Stromal cell of bone marrow (primary cell): ENCODE results near the gene PROSER2.
"Not testable (repeated sequence)": the region's sequence is repeated elsewhere in the genome, so short reads cannot be mapped to it uniquely, and the experiment has no call there.

Experiments
- DNase-seq: peaks from one replicate; pipeline ENCODE4 v3.0.0-alpha.2; 2012; ENCODE audit warnings: low read depth

Gene PROSER2

DNA sequence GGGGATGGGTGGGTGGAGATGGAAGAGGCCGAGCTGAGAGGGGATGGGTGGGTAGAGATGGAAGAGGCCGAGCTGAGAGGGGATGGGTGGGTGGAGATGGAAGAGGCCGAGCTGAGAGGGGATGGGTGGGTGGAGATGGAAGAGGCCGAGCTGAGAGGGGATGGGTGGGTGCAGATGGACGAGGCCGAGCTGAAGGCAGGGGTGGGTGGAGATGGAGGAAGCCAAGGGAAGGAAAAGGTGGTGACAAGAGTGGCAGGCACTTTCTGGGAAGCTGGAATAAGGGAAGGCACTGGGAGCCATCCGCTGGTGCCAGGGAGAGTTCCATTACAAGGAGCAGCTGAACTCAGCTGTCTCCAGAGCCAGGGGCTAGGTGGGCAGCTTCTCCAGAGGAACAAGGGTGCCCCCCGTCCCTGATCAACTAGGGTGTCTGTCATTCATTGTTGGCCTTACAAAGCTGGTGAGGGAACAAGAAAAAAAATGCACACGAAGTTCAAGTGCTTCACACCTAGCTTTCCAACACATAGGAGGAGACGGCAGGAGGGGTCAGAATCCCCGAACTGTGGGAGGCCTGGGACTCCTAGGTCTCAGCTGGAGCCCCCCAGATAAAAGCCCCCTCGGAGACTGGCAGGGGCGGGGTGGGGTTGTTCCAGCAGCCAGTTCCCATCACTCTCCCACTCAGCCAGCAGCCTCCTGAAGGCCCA is 62.4 kb downstream of the PROSER2 start:
- DNase-seq: no peak

DNA sequence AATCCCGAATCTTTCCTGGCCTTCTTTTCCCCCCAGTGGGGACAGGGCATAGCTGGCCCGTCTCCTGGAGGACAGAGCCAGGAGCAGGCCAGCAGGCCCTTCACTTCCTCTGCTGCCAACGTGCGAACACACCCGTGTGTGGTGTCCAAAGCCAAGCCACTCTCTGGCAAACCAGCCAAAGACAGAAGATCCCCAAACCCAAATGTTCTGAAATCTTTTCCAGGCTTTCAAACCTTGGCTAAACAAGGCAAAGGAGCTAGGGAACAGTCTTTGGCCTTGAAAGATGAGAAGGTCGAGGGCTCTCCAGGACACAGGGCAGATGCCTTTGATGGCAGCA is 63.0 kb downstream of the PROSER2 start:
- DNase-seq: no peak

GRCh38 chr10:11886851-11887250 is 63.7 kb downstream of the PROSER2 start:
- DNase-seq: no peak

GRCh38 chr10:11887381-11888227 is 64.4 kb downstream of the PROSER2 start:
- no peak for DNase-seq

- not testable (repeated sequence) for DNase-seq
These were observed 66.1 kb downstream of the PROSER2 start for GRCh38 chr10:11889263-11889662.

- DNase-seq: no peak
These were observed 68.8 kb downstream of the PROSER2 start for GRCh38 chr10:11891776-11892486.

DNA sequence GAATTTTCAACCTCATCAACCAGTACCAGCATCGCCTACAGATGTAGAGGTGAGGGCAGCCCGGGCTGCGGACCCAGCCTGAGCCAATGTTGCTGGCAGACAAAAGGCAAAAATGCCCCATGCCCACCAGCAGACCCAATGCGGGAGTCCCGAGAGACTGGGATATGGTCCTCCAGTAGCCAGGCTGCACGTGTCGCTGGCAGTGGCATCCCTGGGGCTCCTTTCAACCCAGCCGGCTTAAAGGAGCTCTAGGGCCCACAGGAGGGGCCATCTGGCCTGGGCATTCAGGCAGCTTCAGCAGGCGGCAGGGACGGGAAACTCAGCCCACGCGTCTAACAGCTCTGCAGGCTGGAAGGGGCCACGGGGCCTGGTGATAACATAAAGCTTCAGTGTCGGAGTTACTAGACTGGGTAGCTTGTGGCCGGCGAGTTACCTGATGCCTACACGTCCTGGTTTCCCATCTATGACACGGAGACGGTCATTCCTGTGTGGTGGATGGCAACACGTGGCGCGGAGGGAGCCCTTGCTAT is 70.7 kb downstream of the PROSER2 start:
- DNase-seq: no peak

DNA sequence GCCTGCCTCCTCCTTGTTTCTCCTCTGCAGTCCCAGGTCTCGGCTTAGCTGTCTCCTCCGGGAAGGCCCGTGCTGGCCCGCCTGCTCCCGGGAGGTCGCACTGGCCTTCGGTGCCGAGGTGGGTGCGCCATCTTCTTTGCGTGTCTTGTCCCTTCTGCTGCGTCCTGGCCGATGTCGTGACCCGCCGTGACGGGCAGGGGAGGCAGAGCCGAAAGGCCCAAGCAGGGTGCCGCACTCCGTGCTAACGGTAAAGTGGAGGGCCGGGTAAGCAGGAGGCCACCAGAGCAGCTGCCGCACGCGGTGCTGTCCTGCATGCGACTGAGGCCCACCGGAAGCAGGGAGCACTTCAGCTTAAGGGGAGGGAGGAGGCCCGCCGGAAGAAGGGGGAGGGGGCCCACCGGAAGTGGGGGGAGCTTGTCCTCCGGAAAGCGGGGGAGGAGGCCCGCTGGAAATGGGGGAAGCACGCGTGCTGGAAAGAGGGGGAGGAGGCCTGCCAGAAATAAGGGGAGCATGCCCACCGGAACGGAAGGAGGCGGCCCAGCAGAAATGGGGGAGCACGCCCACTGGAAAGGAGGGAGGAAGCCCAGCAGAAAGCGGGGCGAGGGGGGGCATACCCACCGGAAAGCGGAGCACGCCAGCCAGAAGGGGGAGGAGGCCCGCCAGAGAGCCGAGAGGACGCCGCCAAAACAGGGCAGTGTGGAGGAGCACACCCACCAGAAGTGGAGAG is 71.4 kb downstream of the PROSER2 start:
- DNase-seq: no peak

GRCh38 chr10:11895108-11895466 is 71.9 kb downstream of the PROSER2 start:
- no peak for DNase-seq

DNA sequence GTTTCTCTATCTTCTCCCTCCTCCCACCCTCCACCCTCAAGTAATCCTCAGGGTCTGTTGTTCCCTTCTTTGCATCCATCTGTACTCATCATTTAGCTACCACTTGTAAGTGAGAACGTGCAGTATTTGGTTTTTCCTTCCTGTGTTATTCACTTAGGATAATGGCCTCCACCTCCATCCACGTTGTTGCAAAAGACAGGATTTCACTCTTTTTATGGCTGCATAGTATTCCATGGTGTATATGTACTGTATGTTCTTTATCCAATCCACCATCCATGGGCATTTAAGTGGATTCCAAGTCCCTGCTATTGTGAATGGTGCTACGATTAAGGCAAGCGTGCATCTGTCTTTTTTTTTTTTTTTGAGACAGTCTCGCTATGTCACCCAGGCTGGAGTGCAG is 72.4 kb downstream of the PROSER2 start:
- no peak for DNase-seq

DNA sequence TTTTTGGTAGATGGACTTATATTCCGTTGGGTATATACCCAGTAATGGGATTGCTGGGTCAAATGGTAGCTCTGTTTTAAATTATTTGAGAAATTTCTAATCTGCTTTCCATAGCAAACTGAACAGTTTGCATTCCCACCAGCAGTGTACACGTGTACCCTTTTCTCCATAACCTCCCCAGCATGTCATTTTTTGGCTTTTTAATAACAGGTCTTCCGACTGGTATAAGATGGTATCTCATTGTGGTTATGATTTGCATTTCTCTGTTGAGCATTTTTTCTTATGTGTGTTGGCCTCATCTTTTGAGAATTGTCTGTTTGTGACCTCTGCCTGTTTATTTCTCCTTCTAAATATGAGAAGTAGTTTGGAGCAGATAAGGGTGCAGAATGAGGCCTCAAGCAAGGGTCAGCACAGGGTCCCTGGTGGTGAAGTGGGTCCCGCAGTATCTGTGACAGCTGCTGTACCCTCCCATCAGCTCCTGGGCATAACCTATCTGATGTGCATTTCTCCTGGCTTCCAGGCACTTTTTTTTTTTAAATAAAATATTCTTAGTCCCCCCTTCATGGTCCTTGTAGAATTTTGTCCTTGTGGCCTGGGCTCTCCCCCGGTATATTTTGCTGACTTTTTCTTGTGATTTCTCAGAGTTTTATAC is 73.5 kb downstream of the PROSER2 start:
- no peak for DNase-seq

DNA sequence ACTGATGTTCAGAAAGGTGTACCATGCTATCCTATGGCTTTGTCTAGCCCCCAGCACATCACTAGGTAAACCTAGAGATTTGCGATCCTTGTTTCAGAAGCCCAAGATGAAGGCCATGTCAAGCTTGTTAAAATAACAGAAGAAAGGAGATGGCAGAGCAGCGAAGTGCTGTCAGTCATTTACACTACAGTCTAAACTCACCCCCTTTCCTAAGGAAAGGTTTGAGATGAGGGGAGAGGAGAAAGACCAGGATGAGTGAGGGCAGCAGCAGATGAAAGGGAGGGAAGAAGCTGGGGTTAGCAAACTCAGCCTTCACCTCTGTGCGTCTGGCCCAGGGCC is 74.8 kb downstream of the PROSER2 start:
- no peak for DNase-seq

DNA sequence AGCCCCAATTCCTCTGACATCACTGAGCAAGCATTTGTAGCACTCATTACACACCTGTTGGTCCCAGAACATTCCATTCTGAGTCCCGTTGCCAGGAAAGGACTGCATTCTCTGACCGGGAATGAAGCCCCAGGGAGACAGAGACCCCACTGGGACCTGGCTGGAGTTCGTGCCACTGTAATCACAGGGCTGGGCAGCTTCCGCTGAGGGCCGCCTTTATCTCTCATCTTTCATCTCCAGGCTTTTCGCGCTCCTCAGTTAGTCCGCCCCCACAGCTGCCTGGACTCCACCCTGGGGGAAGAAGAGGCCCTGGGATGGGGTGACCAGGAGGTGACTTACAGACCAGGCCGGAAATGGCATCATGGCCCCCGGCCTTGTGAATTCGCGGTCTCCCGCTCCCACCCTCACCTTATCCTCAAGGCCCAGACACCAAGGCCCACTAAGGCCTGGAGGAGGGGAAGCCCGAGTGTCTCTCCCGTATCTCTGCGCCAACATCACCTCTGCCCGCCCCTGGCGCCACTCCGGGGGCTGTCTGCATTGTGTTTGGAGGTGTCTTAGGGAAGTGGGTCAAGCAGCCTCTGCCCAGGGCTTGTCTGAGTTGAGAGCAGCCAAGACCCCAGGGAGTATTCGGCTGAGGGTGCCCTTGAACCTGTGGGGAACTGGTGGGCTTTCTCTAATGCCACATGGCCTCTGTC is 75.4 kb downstream of the PROSER2 start:
- DNase-seq: no peak

DNA sequence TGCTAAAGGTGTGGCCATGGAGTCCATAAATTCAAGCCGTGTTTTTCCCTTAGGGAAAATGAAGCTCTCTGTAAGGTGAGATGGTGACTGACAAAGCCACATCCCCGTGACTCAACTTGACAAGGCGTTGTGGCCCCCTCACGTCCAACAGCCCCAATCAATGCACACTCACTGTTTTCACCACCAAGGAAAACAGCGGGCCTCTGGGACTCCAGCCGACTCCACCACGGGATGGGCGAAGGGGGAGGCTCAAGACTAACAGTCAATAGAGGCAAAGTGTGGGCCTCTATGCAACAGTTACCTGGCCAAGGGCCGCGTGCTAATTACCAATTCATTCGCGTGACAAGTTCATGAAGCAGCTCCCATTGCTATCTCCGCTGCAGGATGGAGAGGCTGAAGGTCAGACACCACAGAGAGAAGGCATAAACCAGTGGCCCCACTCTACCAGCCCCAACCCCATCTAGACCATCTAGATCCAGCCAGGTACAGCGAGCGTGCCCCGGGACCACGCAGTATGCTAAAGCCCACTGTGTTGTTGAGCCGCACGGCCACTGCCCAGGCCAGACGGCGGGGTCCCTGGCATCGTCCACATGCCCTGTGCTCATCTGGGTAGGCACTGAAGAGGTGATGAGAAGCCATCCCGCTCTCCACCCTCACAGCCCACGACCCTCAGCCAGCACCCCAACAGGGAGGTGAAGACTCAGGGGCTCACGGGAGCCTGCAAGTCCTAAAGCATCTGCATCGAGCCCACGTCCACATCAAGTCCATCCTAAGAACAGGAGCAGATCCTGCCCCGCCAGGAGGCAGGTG is 76.1 kb downstream of the PROSER2 start:
- no peak for DNase-seq

GRCh38 chr10:11901036-11901301 is 77.8 kb downstream of the PROSER2 start:
- no peak for DNase-seq

GRCh38 chr10:11901454-11901832 is 78.3 kb downstream of the PROSER2 start:
- DNase-seq: no peak

DNA sequence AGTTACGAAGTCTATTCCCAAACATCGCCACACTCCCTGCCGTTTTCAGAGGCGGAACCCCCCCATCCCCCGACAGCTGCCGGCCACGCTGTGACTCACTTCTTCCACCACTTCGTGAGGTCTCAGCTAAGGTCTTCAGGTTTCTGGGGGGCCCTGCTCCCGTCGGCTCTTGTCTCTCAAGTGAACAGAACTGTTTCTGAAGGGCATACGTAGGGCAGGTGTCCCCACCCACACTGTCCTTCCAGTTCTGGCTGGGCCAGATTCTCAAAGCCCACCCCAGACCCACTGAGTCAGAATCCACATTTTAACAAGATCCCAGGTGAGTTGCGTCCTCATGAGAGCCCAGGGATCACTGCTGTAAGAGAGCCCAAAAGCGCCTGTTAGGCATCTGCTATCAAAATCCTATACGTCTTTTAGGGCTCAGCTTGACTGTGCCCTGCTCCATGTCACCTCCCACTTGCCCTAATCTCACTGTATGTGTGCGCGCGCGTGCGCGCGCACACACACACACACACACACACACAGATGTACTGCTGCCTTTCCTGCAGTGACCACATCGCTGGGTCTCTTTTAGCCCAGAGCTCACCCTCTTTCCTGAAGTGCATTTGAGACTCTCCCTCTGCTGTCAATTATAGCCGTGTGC is 78.8 kb downstream of the PROSER2 start:
- DNase-seq: no peak

- DNase-seq: no peak
These were observed 79.5 kb downstream of the PROSER2 start for GRCh38 chr10:11902646-11903045.

GRCh38 chr10:11906714-11907113 is 83.6 kb downstream of the PROSER2 start:
- no peak for DNase-seq

GRCh38 chr10:11907914-11908313 is 84.8 kb downstream of the PROSER2 start:
- no peak for DNase-seq
